HepG2 (cell line): Measurements from ENCODE around the gene LMAN2L. TPM values are rescaled to one million over a fixed set of nuclear protein-coding genes. Genes with fewer than 3 reads are reported as not detected.
A peak's percentile ranks its signal among the peaks of the same experiment; 100 is the strongest.

Experiments
- AGO2 ChIP-seq: fragments of 200-400 bp; formaldehyde crosslinking; optimal IDR thresholded peaks from 2 replicates; pipeline ENCODE3; 2017; ENCODE audit warnings: mild to moderate bottlenecking, low read depth, low read length, moderate library complexity
- BRCA1 ChIP-seq: sonication (generic); formaldehyde crosslinking; IDR thresholded peaks from 2 replicates; pipeline ENCODE4 v1.4.0; 2020; ENCODE audit warnings: missing genetic modification reagents
- CCAR2 ChIP-seq: fragments of 200-400 bp; formaldehyde crosslinking; optimal IDR thresholded peaks from 2 replicates; pipeline ENCODE3; 2018; ENCODE audit warnings: low read depth, mild to moderate bottlenecking, low read length, moderate library complexity
- DPF2 ChIP-seq: sonication (generic); formaldehyde crosslinking; IDR thresholded peaks from 2 replicates; pipeline ENCODE4 v1.4.0; 2020; ENCODE audit warnings: mild to moderate bottlenecking, low read depth, missing genetic modification reagents, borderline replicate concordance
- EED ChIP-seq: sonication (generic); formaldehyde crosslinking; IDR thresholded peaks from 2 replicates; pipeline ENCODE4 v1.5.0; 2020; ENCODE audit warnings: mild to moderate bottlenecking, missing genetic modification reagents
- FOXA3 ChIP-seq: IDR thresholded peaks from 2 replicates; pipeline ENCODE4 v1.6.1; 2016; ENCODE audit warnings: missing genetic modification reagents, missing compliant biosample characterization
- GABPB1 ChIP-seq: IDR thresholded peaks from 2 replicates; pipeline ENCODE4 v1.6.1; 2016; ENCODE audit warnings: mild to moderate bottlenecking, missing genetic modification reagents, moderate library complexity, missing compliant biosample characterization
- HOXA7 ChIP-seq: sonication (generic); formaldehyde crosslinking; IDR thresholded peaks from 2 replicates; pipeline ENCODE4 v1.8.1; 2022; ENCODE audit warnings: mild to moderate bottlenecking, missing genetic modification reagents, moderate library complexity
- LCORL ChIP-seq, 2 experiments: fragments of 450-650 bp in 1 of 2; sonication (generic) in 1 of 2; formaldehyde crosslinking in 1 of 2; IDR thresholded peaks; 2 replicates each; pipeline versions ENCODE4 v1.5.0 to v1.6.1; 2017 to 2020; ENCODE audit warnings: antibody characterized with exemption in 1 of 2, missing genetic modification reagents in 1 of 2
- ONECUT2 ChIP-seq: sonication (generic); formaldehyde crosslinking; IDR thresholded peaks from 2 replicates; pipeline ENCODE4 v1.4.0; 2020; ENCODE audit warnings: missing genetic modification reagents
- RBFOX2 ChIP-seq: fragments of 200-400 bp; formaldehyde crosslinking; IDR thresholded peaks from 2 replicates; pipeline ENCODE4 v1.6.1; 2017; ENCODE audit warnings: low read depth, mild to moderate bottlenecking, low read length
- REXO4 ChIP-seq: sonication (generic); formaldehyde crosslinking; IDR thresholded peaks from 2 replicates; pipeline ENCODE4 v1.8.0; 2022; ENCODE audit warnings: missing genetic modification reagents, mild to moderate bottlenecking, borderline replicate concordance
- SIN3B ChIP-seq: fragments of 150-350 bp; IDR thresholded peaks from 2 replicates; pipeline ENCODE4 v1.6.1; 2014; ENCODE audit warnings: low read length
- SKI ChIP-seq: fragments of 450-650 bp; IDR thresholded peaks from one replicate; pipeline ENCODE4 v1.6.1; 2018; ENCODE audit warnings: mild to moderate bottlenecking; ENCODE audit not compliant: partially characterized antibody
- TBX2 ChIP-seq: sonication (generic); formaldehyde crosslinking; IDR thresholded peaks from 2 replicates; pipeline ENCODE4 v1.5.0; 2020; ENCODE audit warnings: missing genetic modification reagents, mild to moderate bottlenecking, borderline replicate concordance
- TCF7 ChIP-seq: sonication (generic); IDR thresholded peaks from 2 replicates; pipeline ENCODE4 v1.6.1; 2016; ENCODE audit warnings: antibody characterized with exemption, low read depth
- TOE1 ChIP-seq: sonication (generic); formaldehyde crosslinking; IDR thresholded peaks from 2 replicates; pipeline ENCODE4 v1.4.0; 2020; ENCODE audit warnings: mild to moderate bottlenecking, missing genetic modification reagents
- ZFP37 ChIP-seq: sonication (generic); formaldehyde crosslinking; IDR thresholded peaks from 2 replicates; pipeline ENCODE4 v1.4.0; 2020; ENCODE audit warnings: missing genetic modification reagents, borderline replicate concordance
- ZNF263 ChIP-seq: sonication (generic); formaldehyde crosslinking; IDR thresholded peaks from 2 replicates; pipeline ENCODE4 v1.4.0; 2020; ENCODE audit warnings: missing genetic modification reagents
- ZNF317 ChIP-seq: sonication (generic); formaldehyde crosslinking; IDR thresholded peaks from 2 replicates; pipeline ENCODE4 v1.5.0; 2020; ENCODE audit warnings: mild to moderate bottlenecking, missing genetic modification reagents
- ZNF335 ChIP-seq: sonication (generic); formaldehyde crosslinking; IDR thresholded peaks from 2 replicates; pipeline ENCODE4 v1.4.0; 2020; ENCODE audit warnings: missing genetic modification reagents
- ZNF577 ChIP-seq: sonication (generic); formaldehyde crosslinking; IDR thresholded peaks from 2 replicates; pipeline ENCODE4 v1.4.0; 2020; ENCODE audit warnings: mild to moderate bottlenecking, low read depth, missing genetic modification reagents, borderline replicate concordance
- ZNF773 ChIP-seq: sonication (generic); formaldehyde crosslinking; IDR thresholded peaks from 2 replicates; pipeline ENCODE4 v1.4.0; 2020; ENCODE audit warnings: missing genetic modification reagents, borderline replicate concordance
- polyA plus RNA-seq, 8 experiments: library from polyadenylated mRNA; depleted of rRNA in 3 of 8; stranded (reverse) in 7 of 8; unstranded in 1 of 8; fragments of >200 nt; fragmentation: Illumina TruSeq in 4 of 8; extraction: Trizol in 4 of 8; gene quantifications; 2 replicates each; pipeline versions ENCODE4 v1.2.1 to v1.2.3, GENCODE V29; 2011 to 2016; ENCODE audit warnings: low read depth in 4 of 8, missing spikeins in 1 of 8, mixed read lengths in 1 of 8; ENCODE audit not compliant: insufficient read depth in 1 of 8
- total RNA-seq, 5 experiments: library from RNA; depleted of rRNA; stranded (reverse); fragments of >200 nt; fragmentation: Illumina TruSeq; extraction: Trizol; gene quantifications; 2 replicates each; pipeline ENCODE4 v1.2.3, GENCODE V29; 2016; ENCODE audit warnings: low read depth in 1 of 5
- TF ChIP-seq, protein P1 (sequence below): sonication (generic); formaldehyde crosslinking; IDR thresholded peaks from 2 replicates; pipeline ENCODE4 v1.5.1; 2020; ENCODE audit warnings: missing genetic modification reagents, mild to moderate bottlenecking, borderline replicate concordance
- TF ChIP-seq, protein P2 (sequence below): sonication (generic); formaldehyde crosslinking; IDR thresholded peaks from 2 replicates; pipeline ENCODE4 v1.4.0; 2020; ENCODE audit warnings: mild to moderate bottlenecking, missing genetic modification reagents
- TF ChIP-seq, protein P3 (sequence below): sonication (generic); formaldehyde crosslinking; IDR thresholded peaks from 2 replicates; pipeline ENCODE4 v1.4.0; 2020; ENCODE audit warnings: missing genetic modification reagents
- TF ChIP-seq, protein P4 (sequence below): sonication (generic); formaldehyde crosslinking; IDR thresholded peaks from 2 replicates; pipeline ENCODE4 v1.8.1; 2023; ENCODE audit warnings: mild to moderate bottlenecking, missing genetic modification reagents
- TF ChIP-seq, protein P5 (sequence below): sonication (generic); formaldehyde crosslinking; IDR thresholded peaks from 2 replicates; pipeline ENCODE4 v1.8.0; 2022; ENCODE audit warnings: mild to moderate bottlenecking, missing genetic modification reagents, moderate library complexity

The LMAN2L gene
- total and polyA plus RNA-seq, 2 of the 13 experiments (the other 11 are each of a cell fraction or from before 2014, with no cell fraction given): 39.1 to 57.9 TPM

DNA sequence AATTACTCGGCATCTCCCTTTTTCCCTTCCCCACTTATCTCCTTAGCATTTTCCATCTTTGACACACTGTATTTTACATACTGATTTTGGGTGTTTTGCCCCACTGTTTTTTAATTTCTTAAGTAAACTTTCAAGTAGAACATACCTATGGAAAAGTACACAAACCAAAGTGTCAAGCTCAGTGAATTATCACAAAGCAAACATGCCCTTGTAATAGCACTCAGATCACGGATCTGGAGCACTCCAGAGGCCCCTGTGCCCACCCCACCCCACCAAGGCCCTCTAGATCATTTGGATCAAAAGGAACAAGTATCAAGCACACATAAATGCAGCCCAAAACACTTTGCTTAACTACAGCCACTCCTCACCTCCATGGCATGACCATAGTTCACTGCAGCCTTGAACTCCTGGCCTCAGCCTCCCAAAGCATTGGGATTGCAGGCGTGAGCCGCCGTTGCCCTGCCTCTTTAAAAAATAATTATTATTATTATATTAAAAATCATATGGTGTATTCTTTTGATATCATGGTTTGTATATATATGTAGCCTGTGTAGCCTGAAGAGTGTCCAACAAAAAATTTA, 59.2 kb downstream of the LMAN2L start (continued):
- TF ChIP-seq, protein P1, sequence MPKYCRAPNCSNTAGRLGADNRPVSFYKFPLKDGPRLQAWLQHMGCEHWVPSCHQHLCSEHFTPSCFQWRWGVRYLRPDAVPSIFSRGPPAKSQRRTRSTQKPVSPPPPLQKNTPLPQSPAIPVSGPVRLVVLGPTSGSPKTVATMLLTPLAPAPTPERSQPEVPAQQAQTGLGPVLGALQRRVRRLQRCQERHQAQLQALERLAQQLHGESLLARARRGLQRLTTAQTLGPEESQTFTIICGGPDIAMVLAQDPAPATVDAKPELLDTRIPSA: no peak
- TF ChIP-seq SIN3B (no peak), RBFOX2 (no peak), EED (CRISPR knock-in tag) (no peak), ZNF317 (no peak), TOE1 (CRISPR knock-in tag) (no peak), GABPB1 (CRISPR knock-in tag) (no peak), TBX2 (CRISPR knock-in tag) (peak; percentile 63; the same call in 1 of the 2 replicates), HOXA7 (CRISPR knock-in tag) (no peak), ZNF773 (CRISPR knock-in tag) (no peak), BRCA1 (no peak), DPF2 (CRISPR knock-in tag) (0 out of 2 replicates have a peak, but pooled peaks have one; percentile 32), ONECUT2 (CRISPR knock-in tag) (no peak), CCAR2 (no peak), TCF7 (0 out of 2 replicates have a peak, but pooled peaks have one; percentile 9), ZNF577 (no peak), LCORL (IDR thresholded peaks at IDR 0.05) (no peak), LCORL (CRISPR knock-in tag; IDR thresholded peaks at IDR 0.05) (peak; percentile 62; the same call in 1 of the 2 replicates), REXO4 (no peak), AGO2 (no peak), ZFP37 (CRISPR knock-in tag) (no peak), SKI (no peak), ZNF263 (CRISPR knock-in tag) (peak; percentile 78), ZNF335 (CRISPR knock-in tag) (no peak), FOXA3 (peak; percentile 56)
- TF ChIP-seq, protein P2, sequence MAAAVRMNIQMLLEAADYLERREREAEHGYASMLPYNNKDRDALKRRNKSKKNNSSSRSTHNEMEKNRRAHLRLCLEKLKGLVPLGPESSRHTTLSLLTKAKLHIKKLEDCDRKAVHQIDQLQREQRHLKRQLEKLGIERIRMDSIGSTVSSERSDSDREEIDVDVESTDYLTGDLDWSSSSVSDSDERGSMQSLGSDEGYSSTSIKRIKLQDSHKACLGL (CRISPR knock-in tag): no peak
- TF ChIP-seq, protein P3, sequence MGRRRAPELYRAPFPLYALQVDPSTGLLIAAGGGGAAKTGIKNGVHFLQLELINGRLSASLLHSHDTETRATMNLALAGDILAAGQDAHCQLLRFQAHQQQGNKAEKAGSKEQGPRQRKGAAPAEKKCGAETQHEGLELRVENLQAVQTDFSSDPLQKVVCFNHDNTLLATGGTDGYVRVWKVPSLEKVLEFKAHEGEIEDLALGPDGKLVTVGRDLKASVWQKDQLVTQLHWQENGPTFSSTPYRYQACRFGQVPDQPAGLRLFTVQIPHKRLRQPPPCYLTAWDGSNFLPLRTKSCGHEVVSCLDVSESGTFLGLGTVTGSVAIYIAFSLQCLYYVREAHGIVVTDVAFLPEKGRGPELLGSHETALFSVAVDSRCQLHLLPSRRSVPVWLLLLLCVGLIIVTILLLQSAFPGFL (CRISPR knock-in tag): no peak
- TF ChIP-seq, protein P4, sequence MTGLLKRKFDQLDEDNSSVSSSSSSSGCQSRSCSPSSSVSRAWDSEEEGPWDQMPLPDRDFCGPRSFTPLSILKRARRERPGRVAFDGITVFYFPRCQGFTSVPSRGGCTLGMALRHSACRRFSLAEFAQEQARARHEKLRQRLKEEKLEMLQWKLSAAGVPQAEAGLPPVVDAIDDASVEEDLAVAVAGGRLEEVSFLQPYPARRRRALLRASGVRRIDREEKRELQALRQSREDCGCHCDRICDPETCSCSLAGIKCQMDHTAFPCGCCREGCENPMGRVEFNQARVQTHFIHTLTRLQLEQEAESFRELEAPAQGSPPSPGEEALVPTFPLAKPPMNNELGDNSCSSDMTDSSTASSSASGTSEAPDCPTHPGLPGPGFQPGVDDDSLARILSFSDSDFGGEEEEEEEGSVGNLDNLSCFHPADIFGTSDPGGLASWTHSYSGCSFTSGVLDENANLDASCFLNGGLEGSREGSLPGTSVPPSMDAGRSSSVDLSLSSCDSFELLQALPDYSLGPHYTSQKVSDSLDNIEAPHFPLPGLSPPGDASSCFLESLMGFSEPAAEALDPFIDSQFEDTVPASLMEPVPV (CRISPR knock-in tag): no peak
- TF ChIP-seq, protein P5, sequence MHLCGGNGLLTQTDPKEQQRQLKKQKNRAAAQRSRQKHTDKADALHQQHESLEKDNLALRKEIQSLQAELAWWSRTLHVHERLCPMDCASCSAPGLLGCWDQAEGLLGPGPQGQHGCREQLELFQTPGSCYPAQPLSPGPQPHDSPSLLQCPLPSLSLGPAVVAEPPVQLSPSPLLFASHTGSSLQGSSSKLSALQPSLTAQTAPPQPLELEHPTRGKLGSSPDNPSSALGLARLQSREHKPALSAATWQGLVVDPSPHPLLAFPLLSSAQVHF (CRISPR knock-in tag): no peak
